Endothelial cell of umbilical vein (primary cell): ENCODE measurements around the gene MYO1C. TPM values are rescaled to one million over a fixed set of nuclear protein-coding genes. Genes with fewer than 3 reads are reported as not detected.
"Not testable (repeated sequence)": the region's sequence is repeated elsewhere in the genome, so short reads cannot be mapped to it uniquely, and the experiment has no call there.

Experiments used
- BruUV-seq: library from RNA; stranded (reverse); fragments of 400-500 nt; replicated peaks from 2 replicates; lab custom pipeline; 2021; lab: Mats Ljungman, UMichigan
- CTCF ChIA-PET: fragments of 300-600, 350-600 bp; sonication (Branson Sonifier 250); formaldehyde crosslinking; loops from one replicate; lab custom pipeline; 2021; ENCODE audit warnings: antibody characterized with exemption, inconsistent platforms; lab: Charles Lee
- POLR2A ChIA-PET: fragments of 300-600, 350-600 bp; sonication (Branson Sonifier 250); formaldehyde crosslinking; loops from one replicate; lab custom pipeline; 2021; ENCODE audit warnings: antibody characterized with exemption, inconsistent platforms; lab: Charles Lee
- DNase-seq: peaks from one replicate; pipeline ENCODE4 v3.0.0-alpha.2; 2011; ENCODE audit warnings: low read depth, low spot score
- FAIRE-seq: peaks from 2 replicates; lab custom pipeline; 2011; peaks lifted over from hg19 to GRCh38; lab: Jason Lieb, UNC
- H2AFZ ChIP-seq: 2 replicates; pipeline ENCODE4 v1.6.0; 2012; ENCODE audit warnings: low read depth, low read length, control low read depth, inconsistent platforms
- H3K27ac ChIP-seq: 2 replicates; pipeline ENCODE4 v1.5.1; 2011; ENCODE audit warnings: low read depth, mild to moderate bottlenecking, control low read depth, low read length, moderate library complexity; ENCODE audit not compliant: insufficient read depth
- H3K27me3 ChIP-seq, 2 experiments: 2 replicates each; pipeline versions ENCODE4 v1.6.0 to v1.6.1; 2011; ENCODE audit warnings: low read length in 2 of 2, mixed read lengths in 1 of 2; ENCODE audit not compliant: control insufficient read depth in 2 of 2, insufficient read depth in 2 of 2
- H3K36me3 ChIP-seq, 2 experiments: 2 replicates in 1 of 2; 3 replicates in 1 of 2; pipeline ENCODE4 v1.5.1; 2011; ENCODE audit warnings: low read length in 2 of 2, mild to moderate bottlenecking in 1 of 2, moderate library complexity in 1 of 2; ENCODE audit not compliant: control insufficient read depth in 2 of 2, insufficient read depth in 2 of 2; ENCODE audit errors: extremely low read depth in 1 of 2
- H3K4me1 ChIP-seq: 3 replicates; pipeline ENCODE4 v1.5.1; 2011; ENCODE audit warnings: mild to moderate bottlenecking, low read length; ENCODE audit not compliant: control insufficient read depth, insufficient read depth; ENCODE audit errors: extremely low read depth
- H3K4me2 ChIP-seq: 2 replicates; pipeline ENCODE4 v1.6.1; 2011; ENCODE audit warnings: low read length, control low read depth, mixed read lengths; ENCODE audit not compliant: insufficient read depth
- H3K4me3 ChIP-seq, 3 experiments: fragments of 200-600 bp in 1 of 3; sonication (generic), shearing (Covaris generic) in 1 of 3; replicated peaks in 1 of 3; 2 replicates each; pipeline ENCODE4 v1.5.1; 2011 to 2016; ENCODE audit warnings: control low read depth in 3 of 3, low read length in 3 of 3, mild to moderate bottlenecking in 2 of 3, inconsistent platforms in 1 of 3, low read depth in 1 of 3, moderate library complexity in 1 of 3; ENCODE audit not compliant: insufficient read depth in 1 of 3
- H3K79me2 ChIP-seq: 2 replicates; pipeline ENCODE4 v1.6.0; 2012; ENCODE audit warnings: low read length, inconsistent platforms; ENCODE audit not compliant: control insufficient read depth, insufficient read depth
- H3K9ac ChIP-seq: replicated peaks from 2 replicates; pipeline ENCODE3; 2011; ENCODE audit warnings: low read length, control low read depth; ENCODE audit not compliant: insufficient read depth; ENCODE audit errors: extremely low read depth
- H3K9me1 ChIP-seq: replicated peaks from 3 replicates; pipeline ENCODE4 v1.6.0; 2011; ENCODE audit warnings: mild to moderate bottlenecking, low read length; ENCODE audit not compliant: control insufficient read depth, insufficient read depth; ENCODE audit errors: extremely low read depth
- H3K9me3 ChIP-seq: replicated peaks from 2 replicates; pipeline ENCODE4 v1.5.1; 2012; ENCODE audit warnings: low read length, inconsistent platforms; ENCODE audit not compliant: control insufficient read depth, insufficient read depth
- H4K20me1 ChIP-seq: replicated peaks from 2 replicates; pipeline ENCODE3; 2011; ENCODE audit warnings: mild to moderate bottlenecking, low read length; ENCODE audit not compliant: control insufficient read depth, insufficient read depth; ENCODE audit errors: extremely low read depth
- EZH2 ChIP-seq: IDR thresholded peaks from 2 replicates; pipeline ENCODE4 v1.6.1; 2012; ENCODE audit warnings: borderline replicate concordance, low read depth, mild to moderate bottlenecking, moderate library complexity, low read length, inconsistent platforms; ENCODE audit not compliant: severe bottlenecking
- FOS ChIP-seq: IDR thresholded peaks from 2 replicates; pipeline ENCODE4 v1.6.1; 2011; ENCODE audit warnings: mild to moderate bottlenecking, low read length, moderate library complexity, borderline replicate concordance; ENCODE audit not compliant: insufficient read depth
- GATA2 ChIP-seq: IDR thresholded peaks from 2 replicates; pipeline ENCODE4 v1.7.0; 2011; ENCODE audit warnings: low read depth, mild to moderate bottlenecking, moderate library complexity, mixed read lengths, low read length; ENCODE audit not compliant: insufficient read length, insufficient read depth
- JUN ChIP-seq: IDR thresholded peaks from 2 replicates; pipeline ENCODE4 v1.6.1; 2011; ENCODE audit warnings: borderline replicate concordance, low read depth; ENCODE audit not compliant: insufficient read length, insufficient read depth
- MYC ChIP-seq: IDR thresholded peaks from one replicate; pipeline ENCODE4 v1.6.1; 2011; ENCODE audit warnings: mild to moderate bottlenecking, low read depth, low read length
- dilution Hi-C: fragments of 300-500 bp; cut with MboI; formaldehyde crosslinking; loops from one replicate; pipeline ENCODE4 v1.15.0; 2019; ENCODE audit warnings: low sequenced_read_pairs; ENCODE audit not compliant: extremely low pct_ligation_motif_present
- intact Hi-C: fragments of 100-400 bp; cut with micrococcal nuclease; formaldehyde crosslinking; loops from one replicate; pipeline ENCODE4 v1.10.0; 2022
- polyA plus RNA-seq, 4 experiments: library from polyadenylated mRNA; depleted of rRNA in 3 of 4; stranded (reverse) in 3 of 4; unstranded in 1 of 4; fragments of >200 nt; gene quantifications; 2 replicates each; pipeline versions ENCODE4 v1.2.1 to v1.2.3, GENCODE V29; 2011 to 2012; ENCODE audit warnings: missing spikeins in 1 of 4
- total RNA-seq: library from RNA; stranded (reverse); gene quantifications from 2 replicates; pipeline ENCODE4 v1.2.3, GENCODE V29; 2021
- TF ChIP-seq, protein P1 (sequence below): IDR thresholded peaks from 2 replicates; pipeline ENCODE4 v1.6.1; 2011; ENCODE audit not compliant: insufficient read depth, insufficient read length

Gene MYO1C
- total and polyA plus RNA-seq, 2 donors (not counting 3 experiments of a cell fraction or from before 2014, with no cell fraction given): 141 to 206 TPM

DNA sequence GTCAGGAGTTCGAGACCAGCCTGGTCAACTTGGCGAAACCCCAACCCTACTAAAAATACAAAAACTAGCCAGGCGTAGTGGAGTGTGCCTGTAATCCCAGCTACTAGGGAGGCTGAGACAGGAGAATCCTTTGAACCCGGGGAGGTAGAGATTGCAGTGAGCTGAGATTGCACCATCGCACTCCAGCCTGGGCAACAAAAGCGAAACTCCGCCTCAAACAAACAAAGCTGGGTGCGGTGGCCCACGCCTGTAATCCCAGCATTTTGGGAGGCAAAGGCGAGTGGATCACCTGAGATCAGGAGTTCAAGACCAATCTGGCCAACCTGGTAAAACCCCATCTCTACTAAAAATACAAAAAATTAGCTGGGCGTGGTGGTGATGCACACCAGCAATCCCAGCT, 38.8 kb downstream of the MYO1C start:
- BruUV-seq, dilution Hi-C loops, FAIRE-seq, POLR2A ChIA-PET, intact Hi-C loops, H3K9me3 ChIP-seq, H3K9me1 ChIP-seq, H3K9ac ChIP-seq, H3K4me2 ChIP-seq, H4K20me1 ChIP-seq, H3K36me3 ChIP-seq, H3K4me3 ChIP-seq, DNase-seq, H3K27ac ChIP-seq, H2AFZ ChIP-seq, H3K27me3 ChIP-seq: not testable (repeated sequence)
- CTCF ChIA-PET: interaction anchor here (1.3 to 3.3 kb wide), 4 partner anchors 15 to 88 kb away, joined by 3 to 24 read pairs (median 16); partner anchors contain the start of gene INPP5K
- Histone ChIP-seq H3K79me2 (peaks cover 73% of the 10 kb centered on the region), H3K4me1 (peaks cover 11% of the 10 kb centered on the region)

DNA sequence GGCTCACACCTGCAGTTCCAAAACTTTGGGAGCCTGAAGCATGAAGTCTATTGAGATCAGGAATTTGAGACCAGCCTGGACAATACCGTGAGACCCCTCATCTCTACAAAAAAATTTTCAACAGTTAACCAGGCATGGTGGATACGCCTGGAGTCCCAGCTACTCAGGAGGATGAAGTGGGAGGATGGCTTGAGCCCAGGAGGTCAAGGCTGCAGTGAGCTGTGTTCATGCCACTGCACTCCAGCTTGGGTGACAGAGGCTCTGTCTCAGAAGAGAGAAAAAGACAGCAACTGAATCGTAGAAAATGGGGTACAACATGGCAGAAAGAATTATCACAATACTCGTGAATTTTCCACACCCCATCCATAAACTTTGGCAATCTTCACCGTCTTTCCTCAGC, 39.6 kb downstream of the MYO1C start:
- Histone ChIP-seq H3K4me3 (no peak overlapping the region), H3K27ac (no peak overlapping the region), H3K79me2 (peaks cover 81% of the 10 kb centered on the region), H3K27me3 (no peaks in the 10 kb centered on the region), H4K20me1 (peaks cover 7% of the 10 kb centered on the region), H2AFZ (no peak overlapping the region), H3K36me3 (no peaks in the 10 kb centered on the region), H3K9ac (no peak overlapping the region), H3K9me1 (no peaks in the 10 kb centered on the region), H3K4me1 (peaks cover 15% of the 10 kb centered on the region), H3K9me3 (no peaks in the 10 kb centered on the region), H3K4me2 (peak overlapping the region; percentile 19)
- POLR2A ChIA-PET: interaction anchor here (0.7 kb wide), 1 partner anchor 30 kb away, joined by 4 read pairs; no protein-coding TSS in a partner anchor
- BruUV-seq: no TSS peak
- TF ChIP-seq MYC: no peak
- TF ChIP-seq, protein P1, sequence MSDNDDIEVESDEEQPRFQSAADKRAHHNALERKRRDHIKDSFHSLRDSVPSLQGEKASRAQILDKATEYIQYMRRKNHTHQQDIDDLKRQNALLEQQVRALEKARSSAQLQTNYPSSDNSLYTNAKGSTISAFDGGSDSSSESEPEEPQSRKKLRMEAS: no peak
- TF ChIP-seq GATA2: no peak
- no peak for TF ChIP-seq JUN
- TF ChIP-seq EZH2: no peak
- TF ChIP-seq FOS: no peak
- dilution Hi-C loops (no loop called here), intact Hi-C loops (no loop called here)
- CTCF ChIA-PET: interaction anchor here (2.8 kb wide), 1 partner anchor 87 kb away, joined by 18 read pairs; no protein-coding TSS in a partner anchor
- no peak for DNase-seq
- FAIRE-seq: no peak

DNA sequence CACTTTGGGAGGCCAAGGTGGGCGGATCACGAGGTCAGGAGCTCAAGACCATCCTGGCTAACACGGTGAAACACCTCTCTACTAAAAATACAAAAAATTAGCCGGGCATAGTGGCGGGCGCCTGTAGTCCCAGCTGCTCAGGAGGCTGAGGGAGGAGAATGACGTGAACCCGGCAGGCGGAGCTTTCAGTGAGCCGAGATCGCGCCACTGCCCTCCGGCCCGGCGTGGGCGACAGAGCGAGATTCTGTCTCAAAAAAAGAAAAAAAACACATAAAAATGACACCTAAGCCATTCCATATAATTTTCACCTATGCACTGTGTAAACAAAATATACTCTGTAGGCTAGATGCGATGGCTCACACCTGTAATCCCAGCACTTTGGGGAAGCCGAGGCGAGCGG, 42.2 kb downstream of the MYO1C start:
- H2AFZ ChIP-seq, H3K4me3 ChIP-seq, H3K4me2 ChIP-seq, H3K9me3 ChIP-seq, H3K27me3 ChIP-seq, BruUV-seq, H3K27ac ChIP-seq, H3K9ac ChIP-seq, dilution Hi-C loops, POLR2A ChIA-PET, DNase-seq, H3K36me3 ChIP-seq, intact Hi-C loops, H4K20me1 ChIP-seq, H3K9me1 ChIP-seq, FAIRE-seq: not testable (repeated sequence)
- Histone ChIP-seq H3K4me1 (peaks cover 21% of the 10 kb centered on the region), H3K79me2 (peaks cover 96% of the 10 kb centered on the region)
- CTCF ChIA-PET: interaction anchor here (2.0 kb wide), 1 partner anchor 85 kb away, joined by 10 read pairs; no protein-coding TSS in a partner anchor
